SK-N-MC (cell line): ENCODE results near the gene N4BP3.
"Not testable (repeated sequence)": the region's sequence is repeated elsewhere in the genome, so short reads cannot be mapped to it uniquely, and the experiment has no call there.

ENCODE experiments used
- DNase-seq: peaks from one replicate; pipeline ENCODE4 v3.0.0-alpha.2; 2011; ENCODE audit warnings: low read depth, low spot score
- H3K27ac ChIP-seq: fragments of 200-600 bp; sonication (generic); 2 replicates; pipeline ENCODE4 v1.5.1; 2016; ENCODE audit warnings: mixed run types
- H3K36me3 ChIP-seq: fragments of 200-600 bp; sonication (generic); 2 replicates; pipeline ENCODE4 v1.6.1; 2017; ENCODE audit warnings: antibody characterized with exemption, low read length, mixed read lengths; ENCODE audit not compliant: insufficient read depth
- H3K4me3 ChIP-seq: fragments of 200-600 bp; sonication (generic); 2 replicates; pipeline ENCODE4 v1.5.1; 2016
- H3K9ac ChIP-seq: fragments of 200-600 bp; sonication (generic); 2 replicates; pipeline ENCODE4 v1.8.0; 2017; ENCODE audit warnings: mixed run types, mixed read lengths; ENCODE audit not compliant: insufficient read length
- H3K9me3 ChIP-seq: fragments of 200-600 bp; sonication (generic); 2 replicates; pipeline ENCODE4 v1.6.1; 2017; ENCODE audit warnings: low read depth, mild to moderate bottlenecking, antibody characterized with exemption, low read length, moderate library complexity, mixed read lengths
- EZH2 ChIP-seq: fragments of 200-600 bp; sonication (generic); IDR thresholded peaks from one replicate; pipeline ENCODE4 v1.6.1; 2017; ENCODE audit warnings: antibody characterized with exemption
- FOXP2 ChIP-seq: optimal IDR thresholded peaks from 2 replicates; pipeline ENCODE3; 2011; ENCODE audit warnings: mild to moderate bottlenecking, moderate library complexity; ENCODE audit not compliant: insufficient read depth; ENCODE audit errors: extremely low read length, control extremely low read depth
- POLR2AphosphoS5 ChIP-seq: IDR thresholded peaks from 2 replicates; pipeline ENCODE4 v1.6.1; 2012; ENCODE audit warnings: mild to moderate bottlenecking, low read depth, low read length, borderline replicate concordance

N4BP3 gene

GRCh38 chr5:178077751-178078150 is 35.6 kb upstream of the N4BP3 start:
- no peaks in the 10 kb centered on the region for H3K9me3 ChIP-seq
- H3K27ac ChIP-seq, result no peak overlapping the region
- no peak overlapping the region for H3K4me3 ChIP-seq
- DNase-seq, result no peak
- H3K36me3 ChIP-seq, result no peaks in the 10 kb centered on the region
- no peak for TF ChIP-seq FOXP2
- TF ChIP-seq POLR2AphosphoS5, result no peak
- no peak for TF ChIP-seq EZH2
- no peak overlapping the region for H3K9ac ChIP-seq

DNA sequence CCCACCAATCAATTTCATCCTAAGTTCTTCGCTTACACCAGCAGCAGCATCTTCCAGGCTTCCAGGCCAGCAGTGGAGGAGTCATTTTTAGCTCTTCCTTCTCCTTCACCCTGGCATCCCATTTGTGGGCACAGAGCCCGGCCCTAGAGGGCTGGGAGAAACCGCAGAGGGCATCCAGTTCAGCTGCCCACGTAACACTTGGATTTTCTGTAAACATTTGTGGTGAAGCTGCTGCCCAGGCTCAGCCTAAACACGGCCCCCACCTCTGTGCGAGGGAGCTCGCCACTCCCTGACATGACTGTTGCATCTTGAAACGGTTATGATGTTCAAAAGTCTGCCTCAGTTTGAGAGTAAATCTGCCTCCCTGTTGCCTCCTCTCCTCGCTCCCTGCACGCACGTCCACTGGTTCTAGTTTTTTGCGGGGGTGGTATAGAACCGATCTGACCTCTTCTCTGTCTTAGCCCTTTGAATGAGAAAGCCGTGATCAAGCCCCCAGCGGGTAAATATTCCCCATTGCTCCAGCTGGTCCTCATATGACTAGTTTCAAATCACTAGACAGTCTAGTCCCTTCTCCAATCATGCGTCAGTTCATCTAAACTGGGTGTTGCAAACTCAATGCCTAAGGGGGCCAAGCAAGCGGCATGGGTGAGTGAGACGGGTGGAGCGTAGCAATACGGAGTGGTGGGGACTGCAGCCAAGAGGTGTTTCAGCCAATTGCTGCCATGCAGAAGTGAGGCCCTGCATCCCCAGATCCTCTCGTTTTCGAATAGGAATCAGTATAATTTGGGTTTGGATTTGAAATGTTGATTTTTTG is 34.9 kb upstream of the N4BP3 start:
- Histone ChIP-seq H3K9ac (no peak overlapping the region), H3K36me3 (no peaks in the 10 kb centered on the region), H3K4me3 (no peak overlapping the region), H3K27ac (no peak overlapping the region), H3K9me3 (no peaks in the 10 kb centered on the region)
- DNase-seq, result no peak
- TF ChIP-seq FOXP2 (no peak), EZH2 (no peak), POLR2AphosphoS5 (no peak)

DNA sequence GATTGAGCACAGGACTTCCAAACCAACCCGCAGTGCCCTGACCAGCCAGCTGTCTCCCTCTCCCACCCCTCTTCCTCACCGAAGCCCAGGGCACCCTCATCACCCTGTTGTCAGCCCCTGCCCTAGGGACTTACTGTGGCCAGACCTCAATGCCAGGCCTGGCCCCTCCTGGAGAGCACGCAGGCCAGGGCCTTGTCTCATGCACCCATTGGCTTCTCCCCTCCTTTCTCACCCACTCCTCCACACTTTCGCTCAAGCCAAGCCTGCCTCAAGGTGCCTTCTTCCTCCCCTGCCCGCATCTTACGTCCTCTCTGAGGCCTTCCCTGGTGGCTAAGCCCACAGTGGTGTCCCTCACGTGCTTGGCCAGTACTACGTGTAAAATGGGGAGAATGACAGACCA is 33.3 kb upstream of the N4BP3 start:
- Histone ChIP-seq H3K4me3 (no peak overlapping the region), H3K9me3 (no peaks in the 10 kb centered on the region), H3K27ac (no peak overlapping the region), H3K9ac (no peak overlapping the region), H3K36me3 (no peaks in the 10 kb centered on the region)
- DNase-seq, result no peak
- TF ChIP-seq EZH2 (no peak), FOXP2 (no peak)

GRCh38 chr5:178080618-178081410 is 32.5 kb upstream of the N4BP3 start:
- H3K9ac ChIP-seq, result no peak overlapping the region
- no peak for DNase-seq
- no peak overlapping the region for H3K4me3 ChIP-seq
- no peaks in the 10 kb centered on the region for H3K36me3 ChIP-seq
- H3K9me3 ChIP-seq, result no peaks in the 10 kb centered on the region
- TF ChIP-seq POLR2AphosphoS5 (no peak), EZH2 (no peak), FOXP2 (no peak)
- no peak overlapping the region for H3K27ac ChIP-seq

- DNase-seq, result no peak
- TF ChIP-seq FOXP2 (no peak), POLR2AphosphoS5 (no peak), EZH2 (no peak)
- Histone ChIP-seq H3K9me3 (no peaks in the 10 kb centered on the region), H3K4me3 (no peak overlapping the region), H3K36me3 (no peaks in the 10 kb centered on the region), H3K9ac (no peak overlapping the region), H3K27ac (no peak overlapping the region)
These were observed 31.6 kb upstream of the N4BP3 start for GRCh38 chr5:178081571-178082243.

GRCh38 chr5:178083922-178084321 is 29.4 kb upstream of the N4BP3 start:
- Histone ChIP-seq H3K4me3 (no peak overlapping the region), H3K9me3 (no peaks in the 10 kb centered on the region), H3K36me3 (no peaks in the 10 kb centered on the region), H3K9ac (no peak overlapping the region), H3K27ac (no peak overlapping the region)
- TF ChIP-seq POLR2AphosphoS5, result no peak
- no peak for TF ChIP-seq EZH2
- TF ChIP-seq FOXP2, result no peak
- no peak for DNase-seq

- H3K4me3 ChIP-seq, result no peak overlapping the region
- H3K36me3 ChIP-seq, result no peaks in the 10 kb centered on the region
- no peaks in the 10 kb centered on the region for H3K9me3 ChIP-seq
- no peak for DNase-seq
- TF ChIP-seq POLR2AphosphoS5 (no peak), EZH2 (no peak), FOXP2 (no peak)
- H3K27ac ChIP-seq, result no peak overlapping the region
- H3K9ac ChIP-seq, result no peak overlapping the region
These were observed 28.0 kb upstream of the N4BP3 start for GRCh38 chr5:178085316-178085715.

DNA sequence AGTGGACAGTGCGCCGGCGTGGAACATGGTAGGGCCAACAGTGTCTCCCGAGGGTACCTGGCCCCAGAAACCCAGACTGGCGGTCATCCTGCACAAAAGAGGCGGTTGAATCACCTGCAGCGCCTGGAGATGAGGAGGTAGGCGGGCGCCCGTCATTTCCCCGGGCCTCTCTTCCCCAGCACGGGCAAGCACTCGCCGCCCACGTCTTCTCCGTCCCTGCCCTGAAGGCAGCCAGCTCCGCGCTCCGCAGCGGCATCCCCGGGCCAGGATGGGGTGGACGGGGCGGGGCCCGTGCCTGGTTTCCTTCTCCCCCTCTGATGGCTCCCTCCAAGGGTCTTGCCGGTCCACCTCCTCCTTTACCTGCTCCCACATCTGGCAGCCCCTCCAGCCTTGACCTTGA is 27.1 kb upstream of the N4BP3 start:
- Histone ChIP-seq H3K9me3 (no peaks in the 10 kb centered on the region), H3K27ac (no peak overlapping the region), H3K36me3 (no peaks in the 10 kb centered on the region), H3K4me3 (no peak overlapping the region), H3K9ac (no peak overlapping the region)
- TF ChIP-seq POLR2AphosphoS5 (no peak), EZH2 (no peak), FOXP2 (no peak)
- no peak for DNase-seq

DNA sequence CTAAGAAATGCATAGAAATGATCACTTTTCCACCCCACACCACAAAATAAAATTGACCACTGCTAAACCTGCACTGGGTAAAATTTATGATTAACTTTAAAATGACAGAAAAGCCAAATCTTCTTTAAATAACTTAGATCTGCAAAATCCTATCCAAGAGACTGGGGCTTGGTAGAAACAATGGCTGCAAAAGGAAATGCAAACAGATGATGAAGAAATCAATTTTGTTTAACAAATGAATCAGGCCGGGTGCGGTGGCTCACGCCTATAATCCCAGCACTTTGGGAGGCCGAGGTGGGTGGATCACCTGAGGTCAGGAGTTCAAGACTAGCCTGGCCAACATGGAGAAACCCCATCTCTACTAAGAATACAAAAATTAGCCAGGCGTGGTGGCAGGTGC is 26.1 kb upstream of the N4BP3 start:
- H3K4me3 ChIP-seq, H3K36me3 ChIP-seq, DNase-seq, H3K27ac ChIP-seq, H3K9ac ChIP-seq, H3K9me3 ChIP-seq: not testable (repeated sequence)
